Measurements from ENCODE around the gene PLA2G5.

GRCh38 chr1:20089328-20090077 is 19.5 kb downstream of the PLA2G5 start:
- TF ChIP-seq CTCF (IDR thresholded peaks at IDR 0.05), result no peak
- no peak for TF ChIP-seq POLR2A (IDR thresholded peaks at IDR 0.05)

Data from body of pancreas (tissue), 4 donors.